Activated CD4-positive, alpha-beta T cell treated with anti-CD3 and anti-CD28 coated beads, Interleukin-2, Interleukin-4, amounts not matched to agents 100 ng/mL and 50 ng/mL, durations not matched to agents 16 hours and 8 hours (primary cell): ENCODE measurements around the gene MED9.

ENCODE experiments used
- DNase-seq: peaks from one replicate; pipeline ENCODE4 v3.0.0-alpha.2; 2020; ENCODE audit warnings: low spot score

MED9 gene

GRCh38 chr17:17538417-17539391, 61.9 kb downstream of the MED9 start:
- no peak for DNase-seq

GRCh38 chr17:17539591-17539990, 62.8 kb downstream of the MED9 start:
- no peak for DNase-seq

GRCh38 chr17:17540278-17540906, 63.6 kb downstream of the MED9 start:
- DNase-seq: no peak

- DNase-seq: no peak
These were observed 64.3 kb downstream of the MED9 start for GRCh38 chr17:17540935-17541639.

- no peak for DNase-seq
These were observed 64.8 kb downstream of the MED9 start for GRCh38 chr17:17541640-17542001.
